CD8-positive, alpha-beta memory T cell (primary cell): Measurements from ENCODE around the gene PIK3R6. TPM values are rescaled to one million over a fixed set of nuclear protein-coding genes. Genes with fewer than 3 reads are reported as not detected.
A peak's percentile ranks its signal among the peaks of the same experiment; 100 is the strongest.

Experiments used
- CTCF ChIA-PET: fragments of 350-600 bp; sonication (Branson Sonifier 250); formaldehyde crosslinking; loops from one replicate; lab custom pipeline; 2021; ENCODE audit warnings: antibody characterized with exemption; lab: Charles Lee
- POLR2A ChIA-PET: fragments of 350-600 bp; sonication (Branson Sonifier 250); formaldehyde crosslinking; loops from one replicate; lab custom pipeline; 2021; ENCODE audit warnings: antibody characterized with exemption; lab: Charles Lee
- DNase-seq, 5 donors: peaks; one replicate each; pipeline versions ENCODE4 v3.0.0 to v3.0.0-alpha.2; 2020 to 2022; ENCODE audit warnings: mixed read lengths in 1 of 5
- H3K27ac ChIP-seq: one replicate; pipeline ENCODE4 v1.7.0; 2013; ENCODE audit warnings: low read depth, mild to moderate bottlenecking, low read length, moderate library complexity
- H3K27me3 ChIP-seq: 2 replicates; pipeline ENCODE4 v1.7.0; 2013; ENCODE audit warnings: low read length, mild to moderate bottlenecking; ENCODE audit not compliant: insufficient read depth, poor library complexity, severe bottlenecking
- H3K36me3 ChIP-seq: 2 replicates; pipeline ENCODE4 v1.7.0; 2013; ENCODE audit warnings: mild to moderate bottlenecking, low read length, moderate library complexity; ENCODE audit not compliant: insufficient read depth
- H3K4me1 ChIP-seq: 2 replicates; pipeline ENCODE4 v1.7.0; 2013; ENCODE audit warnings: mild to moderate bottlenecking, low read length, moderate library complexity; ENCODE audit not compliant: insufficient read depth
- H3K4me3 ChIP-seq: 2 replicates; pipeline ENCODE4 v1.7.0; 2013; ENCODE audit warnings: mild to moderate bottlenecking, low read length
- H3K9me3 ChIP-seq: 2 replicates; pipeline ENCODE4 v1.7.0; 2013; ENCODE audit warnings: mild to moderate bottlenecking, low read length
- H3K27ac Mint-ChIP-seq, 8 donors: one replicate each; pipeline ENCODE4 v1.8.0; 2020 to 2021; ENCODE audit warnings: mixed read lengths in 8 of 8, mild to moderate bottlenecking in 6 of 8, inconsistent platforms in 3 of 8, moderate library complexity in 3 of 8
- H3K27me3 Mint-ChIP-seq, 2 donors: one replicate each; pipeline ENCODE4 v1.8.0; 2020 to 2021; ENCODE audit warnings: mixed read lengths in 2 of 2, mild to moderate bottlenecking in 1 of 2, moderate library complexity in 1 of 2
- H3K36me3 Mint-ChIP-seq, 3 donors: one replicate each; pipeline ENCODE4 v1.8.0; 2020 to 2021; ENCODE audit warnings: mixed read lengths in 3 of 3, inconsistent platforms in 1 of 3, mild to moderate bottlenecking in 1 of 3
- H3K4me1 Mint-ChIP-seq, 3 donors: one replicate each; pipeline ENCODE4 v1.8.0; 2020 to 2021; ENCODE audit warnings: mixed read lengths in 3 of 3, inconsistent platforms in 1 of 3, mild to moderate bottlenecking in 1 of 3
- H3K4me3 Mint-ChIP-seq, 7 donors: one replicate each; pipeline ENCODE4 v1.8.0; 2020 to 2021; ENCODE audit warnings: mixed read lengths in 7 of 7, mild to moderate bottlenecking in 6 of 7, moderate library complexity in 4 of 7, inconsistent platforms in 2 of 7
- H3K9me3 Mint-ChIP-seq, 5 donors: one replicate each; pipeline ENCODE4 v1.8.0; 2020 to 2022; ENCODE audit warnings: mixed read lengths in 5 of 5, mild to moderate bottlenecking in 3 of 5, moderate library complexity in 2 of 5, inconsistent platforms in 1 of 5
- polyA plus RNA-seq: library from polyadenylated mRNA; unstranded; fragments of 300-500 nt; fragmentation: Illumina TruSeq; gene quantifications from one replicate; pipeline ENCODE4 v1.2.3, GENCODE V29; 2021
- total RNA-seq, 2 experiments: library from RNA; stranded (reverse); gene quantifications; one replicate each; pipeline ENCODE4 v1.2.3, GENCODE V29; 2021

PIK3R6 gene
- total and polyA plus RNA-seq, 3 experiments from 2014 or later: 0.18 to 0.61 (median 0.35) TPM

- ChIA-PET CTCF (interaction anchor here (1.5 to 3.4 kb wide), 4 partner anchors 43 to 99 kb away, joined by 5 to 18 read pairs (median 11); partner anchors contain the start of gene PIK3R5), POLR2A (interaction anchor here (0.9 to 1.9 kb wide), 3 partner anchors 12 to 67 kb away, joined by 3 to 14 read pairs (median 3); partner anchors contain the start of gene PIK3R5)
- Histone ChIP-seq H3K9me3 (no peaks in the 10 kb centered on the region), H3K27ac (no peak overlapping the region), H3K36me3 (peaks cover 25% of the 10 kb centered on the region), H3K4me3 (peak overlapping the region; percentile 33), H3K4me1 (peaks cover 72% of the 10 kb centered on the region), H3K27me3 (no peaks in the 10 kb centered on the region)
- peak overlapping the region; percentile 93 to 99 (median 97) for H3K27ac Mint-ChIP-seq
- H3K9me3 Mint-ChIP-seq: no peaks in the 10 kb centered on the region
- H3K36me3 Mint-ChIP-seq: peaks cover 16 to 76% (median 25%) of the 10 kb centered on the region in 3 donors
- H3K4me1 Mint-ChIP-seq: peaks cover 73 to 84% (median 74%) of the 10 kb centered on the region in 3 donors
- no peak for DNase-seq
- peaks cover 0 to 1% of the 10 kb centered on the region in 2 donors for H3K27me3 Mint-ChIP-seq
- H3K4me3 Mint-ChIP-seq: peak overlapping the region; percentile 61 to 82 (median 68)
Measured at GRCh38 chr17:8898636-8899035, 31.2 kb upstream of the PIK3R6 start.

- POLR2A ChIA-PET: interaction anchor here (1.9 kb wide), 1 partner anchor 68 kb away, joined by 14 read pairs; the partner anchor contains the start of gene PIK3R5
- H3K4me3 Mint-ChIP-seq: peak overlapping the region in 6 of 7 donors; percentile 24 to 68 (median 54)
- H3K4me1 Mint-ChIP-seq: peaks cover 73 to 86% (median 74%) of the 10 kb centered on the region in 3 donors
- peaks cover 16 to 80% (median 25%) of the 10 kb centered on the region in 3 donors for H3K36me3 Mint-ChIP-seq
- no peaks in the 10 kb centered on the region for H3K27me3 ChIP-seq
- peaks cover 28% of the 10 kb centered on the region for H3K36me3 ChIP-seq
- DNase-seq: no peak
- H3K27ac Mint-ChIP-seq: peak overlapping the region; percentile 93 to 99 (median 97)
- no peak overlapping the region for H3K27ac ChIP-seq
- H3K4me1 ChIP-seq: peaks cover 72% of the 10 kb centered on the region
- H3K9me3 Mint-ChIP-seq: no peaks in the 10 kb centered on the region
- CTCF ChIA-PET: interaction anchor here (2.7 to 3.4 kb wide), 2 partner anchors 44 to 100 kb away, joined by 10 to 18 read pairs; no protein-coding TSS in a partner anchor
- H3K9me3 ChIP-seq: no peaks in the 10 kb centered on the region
- peaks cover 0 to 1% of the 10 kb centered on the region in 2 donors for H3K27me3 Mint-ChIP-seq
- peak overlapping the region; percentile 33 for H3K4me3 ChIP-seq
Measured at GRCh38 chr17:8898126-8898525, 30.7 kb upstream of the PIK3R6 start.

DNA sequence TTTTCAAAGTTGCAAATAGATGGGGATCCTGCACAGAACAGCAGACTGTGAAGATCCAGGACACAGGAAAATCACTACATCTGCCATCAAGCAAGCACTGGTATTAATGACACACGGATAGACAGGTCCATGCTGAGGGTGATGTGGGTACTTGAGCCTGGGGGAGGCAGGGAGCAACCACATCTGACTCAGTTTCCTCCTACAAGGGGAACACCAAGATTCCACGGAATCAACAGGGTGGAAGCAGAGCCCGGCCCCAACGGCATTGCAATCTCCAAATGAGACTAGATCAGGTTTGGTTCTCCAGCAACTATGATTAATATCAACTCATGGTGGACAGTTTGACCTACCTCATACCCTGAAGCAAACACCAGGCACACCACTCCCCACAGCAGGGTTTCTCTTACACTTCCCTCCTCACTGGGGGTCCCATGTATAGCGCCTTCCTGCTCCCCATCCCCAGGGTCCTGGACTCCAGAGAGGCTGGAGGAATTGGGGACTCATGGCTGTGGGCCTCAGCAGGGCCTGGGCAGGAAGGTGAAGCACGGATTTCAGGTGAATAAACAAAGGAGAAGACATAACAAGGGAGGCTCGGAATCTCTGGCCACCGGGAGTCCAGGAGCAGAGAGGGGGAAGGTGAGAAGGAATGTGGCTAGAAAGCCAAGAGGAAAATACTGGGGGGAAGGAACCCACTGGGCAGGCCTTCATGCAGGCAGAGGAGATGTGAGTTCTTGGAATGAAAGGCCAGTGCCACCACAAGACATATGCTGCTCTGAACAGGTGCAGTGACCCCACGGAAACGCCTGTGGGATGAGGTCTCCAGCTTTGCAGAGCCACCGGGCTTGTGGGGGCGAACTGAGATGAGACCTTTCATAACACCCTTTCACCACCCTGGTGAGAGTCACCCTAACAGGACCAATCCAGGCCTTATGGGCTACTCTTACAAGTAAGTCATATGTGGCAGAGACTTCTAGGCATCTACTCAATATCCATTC is 29.5 kb upstream of the PIK3R6 start:
- Histone ChIP-seq H3K27me3 (no peaks in the 10 kb centered on the region), H3K27ac (no peak overlapping the region), H3K4me1 (peaks cover 72% of the 10 kb centered on the region), H3K36me3 (peaks cover 38% of the 10 kb centered on the region), H3K9me3 (no peaks in the 10 kb centered on the region), H3K4me3 (no peak overlapping the region)
- peak overlapping the region; percentile 27 to 99 (median 94) for H3K27ac Mint-ChIP-seq
- H3K36me3 Mint-ChIP-seq: peaks cover 18 to 87% (median 30%) of the 10 kb centered on the region in 3 donors
- H3K9me3 Mint-ChIP-seq: no peaks in the 10 kb centered on the region
- DNase-seq: no peak
- POLR2A ChIA-PET: no interaction called here
- CTCF ChIA-PET: interaction anchor here (2.0 to 3.4 kb wide), 3 partner anchors 66 to 111 kb away, joined by 5 to 18 read pairs (median 7); no protein-coding TSS in a partner anchor
- H3K4me1 Mint-ChIP-seq: peaks cover 75 to 94% (median 83%) of the 10 kb centered on the region in 3 donors
- H3K27me3 Mint-ChIP-seq: peaks cover 0 to 1% of the 10 kb centered on the region in 2 donors
- peak overlapping the region in 3 of 7 donors; percentile 35 to 83 (median 59) for H3K4me3 Mint-ChIP-seq

DNA sequence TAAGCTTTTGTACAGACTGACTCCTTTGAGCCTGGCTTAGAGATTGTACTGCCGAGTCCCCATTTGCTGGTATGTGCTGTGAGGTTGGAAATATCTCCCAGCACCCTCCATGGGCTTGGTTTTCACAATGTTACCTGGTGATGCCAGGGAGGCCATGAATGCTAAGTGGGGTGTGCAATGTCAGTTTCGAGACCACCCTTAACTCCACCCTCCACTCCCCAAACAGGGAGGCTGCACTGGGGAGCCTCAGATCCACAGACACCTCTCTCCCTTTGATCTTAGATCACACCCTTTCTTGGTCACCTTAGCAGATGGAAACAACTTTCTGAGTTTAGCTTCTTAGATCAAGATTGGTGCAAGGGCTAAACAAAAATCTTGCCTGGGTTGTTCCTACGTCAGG is 28.6 kb upstream of the PIK3R6 start:
- peaks cover 64% of the 10 kb centered on the region for H3K4me1 ChIP-seq
- DNase-seq: no peak
- H3K27me3 ChIP-seq: no peaks in the 10 kb centered on the region
- H3K9me3 Mint-ChIP-seq: no peaks in the 10 kb centered on the region
- peaks cover 66 to 87% (median 76%) of the 10 kb centered on the region in 3 donors for H3K4me1 Mint-ChIP-seq
- H3K27ac Mint-ChIP-seq: peak overlapping the region; percentile 27 to 99 (median 88)
- H3K9me3 ChIP-seq: no peaks in the 10 kb centered on the region
- H3K4me3 ChIP-seq: no peak overlapping the region
- POLR2A ChIA-PET: interaction anchor here (0.5 kb wide), 1 partner anchor 708 kb away, joined by 7 read pairs; no protein-coding TSS in a partner anchor
- H3K36me3 Mint-ChIP-seq: peaks cover 15 to 84% (median 24%) of the 10 kb centered on the region in 3 donors
- peak overlapping the region in 1 of 7 donors; percentile 20 for H3K4me3 Mint-ChIP-seq
- H3K27ac ChIP-seq: no peak overlapping the region
- H3K36me3 ChIP-seq: peaks cover 35% of the 10 kb centered on the region
- CTCF ChIA-PET: interaction anchor here (1.2 to 2.4 kb wide), 5 partner anchors 20 to 110 kb away, joined by 3 to 10 read pairs (median 5); no protein-coding TSS in a partner anchor
- peaks cover 0 to 1% of the 10 kb centered on the region in 2 donors for H3K27me3 Mint-ChIP-seq

DNA sequence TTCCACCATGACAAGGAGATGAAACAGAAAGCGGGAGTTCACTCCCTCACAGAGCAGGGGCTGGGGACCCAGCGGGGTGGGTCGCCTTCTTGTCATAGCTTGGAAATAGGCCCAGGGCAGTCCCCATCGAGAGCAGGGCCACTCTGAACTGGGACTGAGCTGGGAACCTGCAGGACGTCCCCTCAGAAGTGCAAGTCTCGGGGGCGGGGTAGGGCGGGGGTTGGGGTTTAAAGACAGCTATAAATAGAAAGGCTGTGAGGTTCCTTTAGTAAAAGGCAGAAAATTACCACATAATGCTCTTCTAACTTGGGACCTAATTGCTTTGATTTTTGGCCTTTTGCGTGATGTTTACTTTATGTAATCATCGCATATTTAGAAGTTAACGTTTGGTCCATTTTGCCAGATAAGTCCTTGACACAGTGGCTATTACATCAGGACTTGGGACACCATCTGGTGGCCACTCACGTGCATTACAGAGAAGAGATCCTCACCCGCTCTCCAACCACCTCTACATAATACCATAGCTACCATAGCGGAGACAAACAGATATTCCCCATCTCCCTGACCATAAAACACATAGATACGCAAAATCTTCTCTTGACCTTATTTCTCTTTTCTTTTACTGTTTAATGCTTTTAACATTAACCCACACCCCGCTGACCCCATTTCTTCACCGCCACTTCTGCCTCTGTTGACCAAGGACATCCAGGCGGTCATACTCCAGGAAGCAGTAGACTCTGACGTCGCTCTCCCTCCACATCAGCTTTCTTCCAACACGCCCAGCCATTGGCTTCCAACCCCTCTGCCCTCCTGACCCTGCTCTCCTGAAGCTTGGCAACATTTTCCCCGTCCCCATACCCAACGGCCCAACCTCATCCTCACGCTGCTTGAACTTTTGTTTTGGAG is 27.5 kb upstream of the PIK3R6 start:
- peak overlapping the region; percentile 65 to 99 (median 91) for H3K27ac Mint-ChIP-seq
- peaks cover 12 to 83% (median 24%) of the 10 kb centered on the region in 3 donors for H3K36me3 Mint-ChIP-seq
- DNase-seq: peak in 2 of 5 donors; percentile 28 to 46
- ChIA-PET CTCF (interaction anchor here (0.8 to 2.4 kb wide), 9 partner anchors 19 to 148 kb away, joined by 3 to 10 read pairs (median 3); no protein-coding TSS in a partner anchor), POLR2A (interaction anchor here (0.8 kb wide), 1 partner anchor 52 kb away, joined by 3 read pairs; no protein-coding TSS in a partner anchor)
- Histone ChIP-seq H3K4me3 (no peak overlapping the region), H3K27me3 (no peaks in the 10 kb centered on the region), H3K4me1 (peaks cover 52% of the 10 kb centered on the region), H3K27ac (no peak overlapping the region), H3K36me3 (peaks cover 42% of the 10 kb centered on the region), H3K9me3 (no peaks in the 10 kb centered on the region)
- H3K27me3 Mint-ChIP-seq: peaks cover 0 to 1% of the 10 kb centered on the region in 2 donors
- peaks cover 55 to 76% (median 66%) of the 10 kb centered on the region in 3 donors for H3K4me1 Mint-ChIP-seq
- no peaks in the 10 kb centered on the region for H3K9me3 Mint-ChIP-seq
- peak overlapping the region in 3 of 7 donors; percentile 1 to 9 (median 2) for H3K4me3 Mint-ChIP-seq

DNA sequence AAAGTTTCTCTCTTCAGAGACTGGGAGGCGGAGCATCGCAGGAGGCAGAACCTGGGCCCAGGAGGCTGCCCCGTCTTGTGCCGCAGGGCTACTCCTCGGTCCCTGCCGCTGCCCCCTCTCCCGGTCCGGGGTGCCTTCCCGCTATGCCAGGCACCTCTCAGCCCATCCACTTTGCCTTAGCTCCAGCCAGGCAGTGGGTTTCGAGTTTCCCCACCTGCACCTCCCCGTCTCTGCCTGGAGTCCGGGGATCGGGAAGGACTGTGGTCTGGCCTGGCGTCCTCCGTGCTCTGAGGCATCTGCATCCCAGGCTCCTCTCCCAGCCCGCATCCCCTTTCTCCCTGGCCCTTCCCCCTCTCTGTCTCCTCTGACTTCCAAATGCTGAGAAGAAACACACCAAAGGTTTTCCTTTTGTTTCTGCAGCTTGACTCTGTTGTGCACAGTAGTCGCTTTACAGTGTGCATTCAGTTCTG is 26.8 kb upstream of the PIK3R6 start:
- Mint-ChIP-seq H3K27me3 (peaks cover 0 to 1% of the 10 kb centered on the region in 2 donors), H3K9me3 (no peaks in the 10 kb centered on the region), H3K36me3 (peaks cover 11 to 88% (median 24%) of the 10 kb centered on the region in 3 donors), H3K27ac (peak overlapping the region in 5 of 8 donors; percentile 7 to 99 (median 70)), H3K4me3 (no peak overlapping the region), H3K4me1 (peaks cover 50 to 69% (median 59%) of the 10 kb centered on the region in 3 donors)
- H3K27me3 ChIP-seq: no peaks in the 10 kb centered on the region
- H3K36me3 ChIP-seq: peaks cover 49% of the 10 kb centered on the region
- H3K4me1 ChIP-seq: peaks cover 46% of the 10 kb centered on the region
- ChIA-PET POLR2A (interaction anchor here (1.0 kb wide), 1 partner anchor 22 kb away, joined by 3 read pairs; no protein-coding TSS in a partner anchor), CTCF (interaction anchor here (0.8 to 2.4 kb wide), 8 partner anchors 19 to 148 kb away, joined by 3 to 10 read pairs (median 3); no protein-coding TSS in a partner anchor)
- no peak overlapping the region for H3K4me3 ChIP-seq
- H3K27ac ChIP-seq: no peak overlapping the region
- H3K9me3 ChIP-seq: no peaks in the 10 kb centered on the region
- no peak for DNase-seq
